ENCODE measurements around the gene ZBTB11. TPM values are rescaled to one million over a fixed set of nuclear protein-coding genes. Genes with fewer than 3 reads are reported as not detected.

ZBTB11 gene
- total and polyA plus RNA-seq, 10 of the 15 experiments (the other 5 are each of a cell fraction or from before 2014, with no cell fraction given): 3.5 to 25.7 (median 18.0) TPM

GRCh38 chr3:101719604-101720185 is 42.8 kb upstream of the ZBTB11 start:
- Histone ChIP-seq H3K4me2 (ENCODE audit: control insufficient read depth, insufficient read depth) (no peak overlapping the region), H3K4me3 (no peak overlapping the region), H2AFZ (ENCODE audit: control insufficient read depth, low read depth, low read length) (no peak overlapping the region), H4K20me1 (ENCODE audit: control insufficient read depth, insufficient read depth) (no peaks in the 10 kb centered on the region), H3K36me3 (ENCODE audit: control insufficient read depth in 2 of 2, insufficient read depth in 2 of 2, low read length in 1 of 2) (no peaks in the 10 kb centered on the region), H3K9ac (ENCODE audit: control insufficient read depth, insufficient read depth, low read length) (no peak overlapping the region), H3K9me3 (replicated peaks; ENCODE audit: control insufficient read depth, insufficient read depth, low read length) (no peaks in the 10 kb centered on the region), H3K27ac (ENCODE audit: control insufficient read depth, insufficient read depth) (no peak overlapping the region), H3K4me1 (ENCODE audit: control insufficient read depth, insufficient read depth, low read length) (peaks cover 15% of the 10 kb centered on the region), H3K27me3 (replicated peaks in 1 of 2; ENCODE audit: control insufficient read depth in 2 of 2, insufficient read depth in 2 of 2, low read length in 1 of 2) (no peaks in the 10 kb centered on the region), H3K79me2 (ENCODE audit: control insufficient read depth, insufficient read depth, low read length) (no peaks in the 10 kb centered on the region)
- 100% methylated on average over 3 of the region's 3 CpGs for WGBS (ENCODE audit: insufficient coverage, insufficient replicate concordance, low lambda C conversion rate, missing lambda C conversion rate)
- DNase-seq (ENCODE audit: low read depth, low spot score) (no peak), ATAC-seq (no peak), FAIRE-seq (no peak)
- ChIA-PET CTCF (interaction anchor here (1.1 to 2.4 kb wide), 5 partner anchors 7 to 90 kb away, joined by 3 to 12 read pairs (median 4); no protein-coding TSS in a partner anchor), POLR2A (no interaction called here), SMC1A (ENCODE audit: uncharacterized antibody, unreplicated experiment) (interaction anchor here (0.6 to 2.3 kb wide), 4 partner anchors 10 to 510 kb away, joined by 3 to 11 read pairs (median 4); no protein-coding TSS in a partner anchor), RAD21 (ENCODE audit: unreplicated experiment) (interaction anchor here (1.2 kb wide), 1 partner anchor 95 kb away, joined by 3 read pairs; no protein-coding TSS in a partner anchor)
- intact Hi-C loops (cut with micrococcal nuclease; ENCODE audit: unreplicated experiment) (loop anchor here (10.0 kb wide), 1 partner anchor 225 kb away; no protein-coding TSS in a partner anchor), in situ Hi-C loops (cut with MboI) (no loop called here)
- TF ChIP-seq YBX1 (IDR thresholded peaks at IDR 0.05): no peak
- no peak for TF ChIP-seq TCF3 (IDR thresholded peaks at IDR 0.05; ENCODE audit: borderline replicate concordance, insufficient read depth, low read depth, low read length)
- no peak for TF ChIP-seq E4F1 (IDR thresholded peaks at IDR 0.05; ENCODE audit: borderline replicate concordance, partially characterized antibody)
- no peak for TF ChIP-seq NR2C2 (IDR thresholded peaks at IDR 0.05; ENCODE audit: borderline replicate concordance, control insufficient read depth, insufficient read length, low read depth)
- no peak for TF ChIP-seq HDGF (IDR thresholded peaks at IDR 0.05)
- TF ChIP-seq HCFC1 (IDR thresholded peaks at IDR 0.05; ENCODE audit: low read length): no peak
- TF ChIP-seq JUND (IDR thresholded peaks at IDR 0.05; ENCODE audit: low read depth, low read length): no peak
- TF ChIP-seq SMAD1 (IDR thresholded peaks at IDR 0.05; ENCODE audit: low read depth, partially characterized antibody): no peak
- TF ChIP-seq EZH2 (IDR thresholded peaks at IDR 0.05; ENCODE audit: borderline replicate concordance, control insufficient read depth, low read depth, low read length): no peak
- no peak for TF ChIP-seq SUPT20H (IDR thresholded peaks at IDR 0.05; ENCODE audit: borderline replicate concordance, control insufficient read depth, low read depth, low read length)
- TF ChIP-seq PKNOX1 (IDR thresholded peaks at IDR 0.05): no peak
- no peak for TF ChIP-seq ZNF622 (IDR thresholded peaks at IDR 0.05)
- TF ChIP-seq BMI1 (IDR thresholded peaks at IDR 0.05; ENCODE audit: borderline replicate concordance): no peak
- no peak for TF ChIP-seq ELK1 (IDR thresholded peaks at IDR 0.05; ENCODE audit: low read depth, low read length)
- TF ChIP-seq CREB1 (IDR thresholded peaks at IDR 0.05; ENCODE audit: low read depth): no peak
- no peak for TF ChIP-seq BCL11A (IDR thresholded peaks at IDR 0.05; ENCODE audit: low read depth, low read length)
- no peak for TF ChIP-seq CBX5 (IDR thresholded peaks at IDR 0.05; ENCODE audit: low read depth)
- no peak for TF ChIP-seq RAD21 (IDR thresholded peaks at IDR 0.05; ENCODE audit: insufficient read depth, low read depth, low read length)
- TF ChIP-seq HDAC2 (IDR thresholded peaks at IDR 0.05): no peak
- BruUV-seq (replicated peaks): no TSS peak
